Measurements from ENCODE around the gene NLRC3.

Gene NLRC3

GRCh38 chr16:3570420-3571062 lies 6.7 kb downstream of the NLRC3 start:
- Histone ChIP-seq H3K27me3 (ENCODE audit: control insufficient read depth, insufficient read depth, low read length) (no peaks in the 10 kb centered on the region), H2AFZ (no peak overlapping the region), H3K9ac (no peak overlapping the region), H3K4me1 (no peaks in the 10 kb centered on the region), H3K4me2 (ENCODE audit: low read length) (no peak overlapping the region), H3K36me3 (ENCODE audit: control insufficient read depth, insufficient read depth, low read length) (no peaks in the 10 kb centered on the region), H3K79me2 (no peaks in the 10 kb centered on the region), H3K9me3 (ENCODE audit: control insufficient read depth, low read length) (no peaks in the 10 kb centered on the region), H3K4me3 (ENCODE audit: low read depth, low read length) (no peak overlapping the region), H3K27ac (no peak overlapping the region)
- TF ChIP-seq CTCF (IDR thresholded peaks at IDR 0.05): no peak

GRCh38 chr16:3569851-3570250 lies 7.4 kb downstream of the NLRC3 start:
- TF ChIP-seq CTCF (IDR thresholded peaks at IDR 0.05): no peak
- Histone ChIP-seq H3K27ac (no peak overlapping the region), H3K4me2 (ENCODE audit: low read length) (no peak overlapping the region), H2AFZ (no peak overlapping the region), H3K9ac (no peak overlapping the region), H3K27me3 (ENCODE audit: control insufficient read depth, insufficient read depth, low read length) (no peaks in the 10 kb centered on the region), H3K4me1 (no peaks in the 10 kb centered on the region), H3K4me3 (ENCODE audit: low read depth, low read length) (no peak overlapping the region), H3K36me3 (ENCODE audit: control insufficient read depth, insufficient read depth, low read length) (no peaks in the 10 kb centered on the region), H3K9me3 (ENCODE audit: control insufficient read depth, low read length) (no peaks in the 10 kb centered on the region), H3K79me2 (no peaks in the 10 kb centered on the region)

DNA sequence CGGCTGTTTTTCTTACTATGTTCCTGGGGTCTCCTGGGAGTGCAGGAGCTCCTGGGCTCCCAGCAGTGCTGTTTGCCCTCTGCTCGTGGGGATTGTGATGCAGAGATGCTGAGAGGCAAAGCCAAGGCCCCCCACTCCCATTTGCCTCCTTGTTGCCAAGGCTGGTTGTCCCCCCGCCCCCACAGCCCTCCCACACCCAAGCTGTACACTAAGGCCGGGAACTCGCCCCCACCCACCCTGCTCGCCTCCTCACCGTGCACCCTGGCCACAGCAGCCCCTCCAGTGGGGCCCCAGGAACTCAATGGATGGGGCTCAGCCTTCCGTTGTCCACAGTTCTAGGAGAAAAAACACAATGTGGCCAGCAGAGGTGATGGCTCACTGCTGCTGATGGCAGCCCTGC lies 10.2 kb downstream of the NLRC3 start:
- Histone ChIP-seq H3K4me3 (ENCODE audit: low read depth, low read length) (no peak overlapping the region), H3K9me3 (ENCODE audit: control insufficient read depth, low read length) (no peaks in the 10 kb centered on the region), H3K27ac (no peak overlapping the region), H2AFZ (no peak overlapping the region), H3K36me3 (ENCODE audit: control insufficient read depth, insufficient read depth, low read length) (no peaks in the 10 kb centered on the region), H3K9ac (no peak overlapping the region), H3K79me2 (no peaks in the 10 kb centered on the region), H3K4me1 (no peaks in the 10 kb centered on the region), H3K27me3 (ENCODE audit: control insufficient read depth, insufficient read depth, low read length) (no peaks in the 10 kb centered on the region), H3K4me2 (ENCODE audit: low read length) (no peak overlapping the region)
- TF ChIP-seq CTCF (IDR thresholded peaks at IDR 0.05): no peak

GRCh38 chr16:3564889-3565141 lies 12.4 kb downstream of the NLRC3 start:
- no peak for TF ChIP-seq CTCF (IDR thresholded peaks at IDR 0.05)
- no peaks in the 10 kb centered on the region for H3K27me3 ChIP-seq (ENCODE audit: control insufficient read depth, insufficient read depth, low read length)
- H3K36me3 ChIP-seq (ENCODE audit: control insufficient read depth, insufficient read depth, low read length): no peaks in the 10 kb centered on the region
- no peaks in the 10 kb centered on the region for H3K4me1 ChIP-seq
- H3K9me3 ChIP-seq (ENCODE audit: control insufficient read depth, low read length): no peaks in the 10 kb centered on the region
- H3K79me2 ChIP-seq: no peaks in the 10 kb centered on the region
- H3K4me2 ChIP-seq (ENCODE audit: low read length): no peak overlapping the region
- no peak overlapping the region for H3K9ac ChIP-seq
- H3K4me3 ChIP-seq (ENCODE audit: low read depth, low read length): no peak overlapping the region
- H3K27ac ChIP-seq: no peak overlapping the region
- H2AFZ ChIP-seq: no peak overlapping the region

DNA sequence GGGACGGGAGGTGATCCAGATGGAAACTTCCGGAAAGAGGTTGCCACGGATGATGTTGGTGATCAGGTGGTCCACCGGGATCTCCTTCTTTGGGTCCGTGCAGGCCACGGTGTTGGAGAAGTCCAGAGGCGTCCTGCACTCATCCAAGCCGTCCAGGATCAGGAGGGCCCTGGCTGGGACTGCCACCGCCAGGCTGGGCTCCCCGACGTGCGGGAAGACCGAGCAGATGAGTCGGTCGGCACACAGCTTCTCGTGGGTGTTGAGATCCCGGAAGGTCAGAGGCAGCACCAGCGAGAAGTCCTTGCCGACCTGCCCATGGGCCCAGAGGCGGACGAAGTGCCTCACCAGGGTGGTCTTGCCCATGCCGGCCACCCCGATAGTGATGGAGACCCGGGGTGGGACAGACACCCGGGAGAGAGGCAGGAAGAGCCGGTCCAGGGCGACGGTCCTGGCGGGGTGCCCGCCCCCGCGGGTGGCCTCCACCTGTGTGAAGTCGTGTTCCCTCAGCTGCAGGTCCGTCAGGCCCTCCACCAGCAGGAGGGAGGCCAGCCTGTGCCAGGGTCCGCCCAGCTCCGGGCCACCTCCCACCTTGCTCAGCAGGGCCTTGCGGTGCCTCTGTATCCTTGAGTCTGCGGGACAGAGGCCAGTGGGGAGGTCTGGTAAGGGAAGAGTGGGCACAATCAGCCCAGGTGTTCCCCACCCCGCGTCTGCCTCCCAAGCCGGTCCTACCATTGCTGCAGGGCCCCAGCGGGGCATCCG lies 12.9 kb downstream of the NLRC3 start:
- H2AFZ ChIP-seq: no peak overlapping the region
- H3K4me2 ChIP-seq (ENCODE audit: low read length): no peak overlapping the region
- no peak overlapping the region for H3K27ac ChIP-seq
- H3K4me3 ChIP-seq (ENCODE audit: low read depth, low read length): no peak overlapping the region
- H3K4me1 ChIP-seq: no peaks in the 10 kb centered on the region
- no peak overlapping the region for H3K9ac ChIP-seq
- no peaks in the 10 kb centered on the region for H3K79me2 ChIP-seq
- no peak for TF ChIP-seq CTCF (IDR thresholded peaks at IDR 0.05)
- H3K36me3 ChIP-seq (ENCODE audit: control insufficient read depth, insufficient read depth, low read length): no peaks in the 10 kb centered on the region
- no peaks in the 10 kb centered on the region for H3K9me3 ChIP-seq (ENCODE audit: control insufficient read depth, low read length)
- no peaks in the 10 kb centered on the region for H3K27me3 ChIP-seq (ENCODE audit: control insufficient read depth, insufficient read depth, low read length)
